H1 (cell line): ENCODE measurements around the gene PPFIBP2. TPM values are rescaled to one million over a fixed set of nuclear protein-coding genes. Genes with fewer than 3 reads are reported as not detected.

Source experiments
- CTCF ChIA-PET: fragments of 300-600 bp; sonication (Branson Sonifier 250); formaldehyde crosslinking; loops from one replicate; lab custom pipeline; 2021; ENCODE audit not compliant: partially characterized antibody; lab: Charles Lee
- POLR2A ChIA-PET: fragments of 300-600 bp; sonication (Branson Sonifier 250); formaldehyde crosslinking; loops from one replicate; lab custom pipeline; 2021; ENCODE audit warnings: inconsistent platforms; ENCODE audit not compliant: partially characterized antibody; lab: Charles Lee
- DNase-seq, 2 experiments: peaks; one replicate each; pipeline versions ENCODE4 v3.0.0 to v3.0.0-alpha.2; 2010 to 2022; ENCODE audit warnings: low spot score in 2 of 2, low read depth in 1 of 2, mixed read lengths in 1 of 2
- FAIRE-seq: peaks from 2 replicates; lab custom pipeline; 2011; peaks lifted over from hg19 to GRCh38; lab: Jason Lieb, UNC
- H2AFZ ChIP-seq: 2 replicates; pipeline ENCODE4 v1.8.1; 2012; ENCODE audit warnings: low read length, inconsistent platforms
- H2AK5ac ChIP-seq: 2 replicates; pipeline ENCODE4 v1.6.1; 2013; ENCODE audit warnings: low read depth, low read length
- H2BK120ac ChIP-seq: replicated peaks from 2 replicates; pipeline ENCODE3; 2013; ENCODE audit warnings: low read depth, low read length, inconsistent platforms
- H2BK12ac ChIP-seq: 2 replicates; pipeline ENCODE4 v1.6.1; 2013; ENCODE audit warnings: low read depth, low read length
- H2BK15ac ChIP-seq: 2 replicates; pipeline ENCODE4 v1.6.1; 2013; ENCODE audit warnings: low read length
- H2BK20ac ChIP-seq: 2 replicates; pipeline ENCODE4 v1.6.1; 2013; ENCODE audit warnings: low read length
- H2BK5ac ChIP-seq: 2 replicates; pipeline ENCODE4 v1.6.1; 2013; ENCODE audit warnings: low read depth, low read length
- H3K14ac ChIP-seq: 2 replicates; pipeline ENCODE4 v1.6.1; 2013; ENCODE audit warnings: inconsistent platforms; ENCODE audit not compliant: insufficient read length
- H3K18ac ChIP-seq: 2 replicates; pipeline ENCODE4 v1.6.1; 2013; ENCODE audit warnings: low read length; ENCODE audit errors: extremely low read depth
- H3K23ac ChIP-seq: 2 replicates; pipeline ENCODE4 v1.6.1; 2013; ENCODE audit warnings: inconsistent platforms; ENCODE audit not compliant: insufficient read length
- H3K23me2 ChIP-seq: 2 replicates; pipeline ENCODE4 v1.6.1; 2013; ENCODE audit warnings: low read depth, low read length
- H3K27ac ChIP-seq: 2 replicates; pipeline ENCODE4 v1.6.1; 2011; ENCODE audit warnings: low read depth, low read length, inconsistent platforms
- H3K27me3 ChIP-seq, 4 experiments: replicated peaks in 1 of 4; 1 replicate in 1 of 4; 2 replicates in 3 of 4; pipeline versions ENCODE4 v1.6.1 to v1.8.1; 2011 to 2013; ENCODE audit warnings: low read length in 3 of 4, mild to moderate bottlenecking in 3 of 4, inconsistent platforms in 2 of 4, mixed read lengths in 2 of 4, moderate library complexity in 1 of 4; ENCODE audit not compliant: control insufficient read depth in 3 of 4, insufficient read depth in 3 of 4; ENCODE audit errors: extremely low read depth in 1 of 4
- H3K36me3 ChIP-seq, 4 experiments: 2 replicates each; pipeline versions ENCODE4 v1.6.1 to v1.8.1; 2011 to 2013; ENCODE audit warnings: mild to moderate bottlenecking in 4 of 4, low read length in 3 of 4, moderate library complexity in 2 of 4, control low read depth in 1 of 4, inconsistent platforms in 1 of 4; ENCODE audit not compliant: insufficient read depth in 4 of 4, control insufficient read depth in 2 of 4
- H3K4ac ChIP-seq: replicated peaks from 2 replicates; pipeline ENCODE3; 2013; ENCODE audit warnings: low read length, low read depth, mixed read lengths, inconsistent platforms; ENCODE audit not compliant: insufficient read length
- H3K4me1 ChIP-seq, 4 experiments: replicated peaks in 1 of 4; 1 replicate in 1 of 4; 2 replicates in 3 of 4; pipeline versions ENCODE4 v1.6.1 to v1.8.1; 2011 to 2013; ENCODE audit warnings: low read length in 3 of 4, inconsistent platforms in 2 of 4, mixed read lengths in 1 of 4; ENCODE audit not compliant: insufficient read depth in 4 of 4, control insufficient read depth in 3 of 4
- H3K4me2 ChIP-seq, 2 experiments: 2 replicates each; pipeline versions ENCODE4 v1.6.1 to v1.8.1; 2011 to 2013; ENCODE audit warnings: low read depth in 2 of 2, low read length in 2 of 2, control low read depth in 1 of 2, inconsistent platforms in 1 of 2, mild to moderate bottlenecking in 1 of 2; ENCODE audit not compliant: insufficient read depth in 1 of 2
- H3K4me3 ChIP-seq, 4 experiments: fragments of 200-600, 300-600 bp in 1 of 4; sonication (generic), shearing (Covaris generic), sonication (Bioruptor Twin) in 1 of 4; 2 replicates each; pipeline versions ENCODE4 v1.5.1 to v1.8.1; 2011 to 2016; ENCODE audit warnings: low read length in 4 of 4, low read depth in 3 of 4, control low read depth in 2 of 4, inconsistent platforms in 2 of 4, mild to moderate bottlenecking in 2 of 4, mixed read lengths in 1 of 4, moderate library complexity in 1 of 4; ENCODE audit not compliant: insufficient read depth in 2 of 4; ENCODE audit errors: extremely low read depth in 1 of 4
- H3K56ac ChIP-seq: replicated peaks from 2 replicates; pipeline ENCODE3; 2013; ENCODE audit warnings: low read depth, mild to moderate bottlenecking, mixed read lengths, low read length, inconsistent platforms; ENCODE audit not compliant: insufficient read length
- H3K79me1 ChIP-seq: 2 replicates; pipeline ENCODE4 v1.6.1; 2013; ENCODE audit warnings: low read depth, low read length, control low read depth
- H3K79me2 ChIP-seq, 2 experiments: 2 replicates each; pipeline versions ENCODE4 v1.6.1 to v1.8.1; 2012 to 2013; ENCODE audit warnings: low read length in 2 of 2, mild to moderate bottlenecking in 2 of 2, inconsistent platforms in 1 of 2; ENCODE audit not compliant: insufficient read depth in 2 of 2, control insufficient read depth in 1 of 2
- H3K9ac ChIP-seq, 4 experiments: replicated peaks in 1 of 4; 1 replicate in 1 of 4; 2 replicates in 3 of 4; pipeline versions ENCODE4 v1.6.1 to v1.8.1; 2011 to 2013; ENCODE audit warnings: low read depth in 3 of 4, low read length in 3 of 4, control low read depth in 2 of 4, mild to moderate bottlenecking in 2 of 4, moderate library complexity in 2 of 4, inconsistent platforms in 1 of 4; ENCODE audit errors: extremely low read depth in 1 of 4
- H3K9me3 ChIP-seq, 2 experiments: 2 replicates each; pipeline versions ENCODE4 v1.6.1 to v1.8.1; 2012 to 2013; ENCODE audit warnings: mild to moderate bottlenecking in 2 of 2, moderate library complexity in 2 of 2, control low read depth in 1 of 2, inconsistent platforms in 1 of 2, low read depth in 1 of 2, low read length in 1 of 2, mixed read lengths in 1 of 2; ENCODE audit not compliant: insufficient read depth in 2 of 2
- H4K20me1 ChIP-seq, 2 experiments: replicated peaks in 1 of 2; 2 replicates each; pipeline versions ENCODE3 to v1.8.1; 2011 to 2013; ENCODE audit warnings: inconsistent platforms in 2 of 2, low read length in 2 of 2, mild to moderate bottlenecking in 1 of 2; ENCODE audit not compliant: insufficient read depth in 2 of 2, control insufficient read depth in 1 of 2
- H4K5ac ChIP-seq: 2 replicates; pipeline ENCODE4 v1.6.1; 2013; ENCODE audit warnings: low read length, low read depth, mixed read lengths, inconsistent platforms; ENCODE audit not compliant: insufficient read length
- H4K8ac ChIP-seq: 2 replicates; pipeline ENCODE4 v1.8.0; 2013; ENCODE audit warnings: mild to moderate bottlenecking, moderate library complexity, low read length, inconsistent platforms; ENCODE audit not compliant: insufficient read depth; ENCODE audit errors: extremely low read depth
- H4K91ac ChIP-seq: replicated peaks from 2 replicates; pipeline ENCODE3; 2013; ENCODE audit warnings: low read length, mixed read lengths, inconsistent platforms; ENCODE audit not compliant: insufficient read length
- MAFK ChIP-seq: IDR thresholded peaks from 2 replicates; pipeline ENCODE4 v1.6.1; 2012; ENCODE audit warnings: low read depth, mild to moderate bottlenecking, improper control_type of control experiment, low read length
- NRF1 ChIP-seq: IDR thresholded peaks from 2 replicates; pipeline ENCODE4 v1.6.1; 2011; ENCODE audit warnings: mild to moderate bottlenecking, low read depth, low read length, improper control_type of control experiment
- POLR2A ChIP-seq, 2 experiments: IDR thresholded peaks; 1 replicate in 1 of 2; 2 replicates in 1 of 2; pipeline ENCODE4 v1.6.1; 2011; ENCODE audit warnings: low read depth in 2 of 2, low read length in 2 of 2, mild to moderate bottlenecking in 2 of 2; ENCODE audit errors: control extremely low read depth in 1 of 2
- POLR2AphosphoS5 ChIP-seq: IDR thresholded peaks from 2 replicates; pipeline ENCODE4 v1.6.1; 2011; ENCODE audit warnings: low read depth, low read length
- RAD21 ChIP-seq, 2 experiments: IDR thresholded peaks in 1 of 2; conservative IDR thresholded peaks in 1 of 2; 2 replicates each; pipeline ENCODE4 v1.6.1; 2011; ENCODE audit warnings: low read depth in 2 of 2, low read length in 2 of 2, improper control_type of control experiment in 1 of 2, inconsistent platforms in 1 of 2, mild to moderate bottlenecking in 1 of 2, moderate library complexity in 1 of 2
- RFX5 ChIP-seq: IDR thresholded peaks from 2 replicates; pipeline ENCODE4 v1.6.1; 2011; ENCODE audit warnings: low read depth, low read length, improper control_type of control experiment, borderline replicate concordance
- RNF2 ChIP-seq: fragments of 200-900, 300-1000 bp; sonication (generic); IDR thresholded peaks from 2 replicates; pipeline ENCODE4 v1.7.1; 2016; ENCODE audit warnings: borderline replicate concordance, low read depth, mild to moderate bottlenecking, antibody characterized with exemption, low read length; ENCODE audit not compliant: poor library complexity, severe bottlenecking; ENCODE audit errors: missing control alignments
- SUZ12 ChIP-seq: fragments of 200-600 bp; sonication (generic); IDR thresholded peaks from 2 replicates; pipeline ENCODE4 v1.6.1; 2012; ENCODE audit warnings: mild to moderate bottlenecking, inconsistent platforms, low read length, moderate library complexity, mixed read lengths
- USF2 ChIP-seq: IDR thresholded peaks from 2 replicates; pipeline ENCODE4 v1.6.1; 2011; ENCODE audit warnings: low read length, improper control_type of control experiment
- YY1 ChIP-seq: IDR thresholded peaks from 2 replicates; pipeline ENCODE4 v1.6.1; 2011; ENCODE audit warnings: low read depth, mild to moderate bottlenecking, low read length
- WGBS, 2 experiments: shearing (Covaris generic) in 1 of 2; methylation state at CpG; one replicate each; pipeline versions ENCODE4 v1.1.6 to v1.1.7; 2013 to 2015; ENCODE audit warnings: low lambda C conversion rate in 2 of 2, mixed read lengths in 2 of 2, inconsistent platforms in 1 of 2, low coverage in 1 of 2, missing lambda C conversion rate in 1 of 2; ENCODE audit not compliant: insufficient replicate concordance in 2 of 2, insufficient coverage in 1 of 2, insufficient read length in 1 of 2; ENCODE audit errors: extremely low coverage in 1 of 2, missing lambda C conversion rate in 1 of 2; 5-methylcytosine and 5-hydroxymethylcytosine counted together
- polyA plus RNA-seq, 7 experiments: library from polyadenylated mRNA; depleted of rRNA in 3 of 7; stranded (reverse) in 5 of 7; unstranded in 2 of 7; fragments of >200 nt in 5 of 7; fragments of 200-250 nt in 2 of 7; gene quantifications; 1 replicate in 5 of 7; 2 replicates in 1 of 7; 4 replicates in 1 of 7; pipeline versions ENCODE4 v1.2.1 to v1.2.3, GENCODE V29; 2011 to 2013; ENCODE audit warnings: missing spikeins in 2 of 7, mixed read lengths in 2 of 7
- total RNA-seq: library from RNA; stranded (reverse); fragmentation: NEBNext Ultra II Directional; extraction: Animal tissue kit (Norgen Biotek cat#: 25700); gene quantifications from 2 replicates; pipeline ENCODE4 v1.2.1, GENCODE V29; 2021
- TF ChIP-seq, protein P1 (sequence below): IDR thresholded peaks from 2 replicates; pipeline ENCODE4 v1.6.1; 2012; ENCODE audit warnings: low read length, inconsistent platforms

Gene PPFIBP2
- total and polyA plus RNA-seq, 2 of the 8 experiments (the other 6 are each of a cell fraction or from before 2014, with no cell fraction given), result 5.5 to 9.8 TPM

GRCh38 chr11:7487360-7487759 is 26.4 kb upstream of the PPFIBP2 start:
- Histone ChIP-seq H3K9me3 (no peaks in the 10 kb centered on the region), H3K4me1 (peaks cover 0 to 8% (median 2%) of the 10 kb centered on the region in 4 experiments; a peak in 4 of 7 replicates), H4K91ac (no peak overlapping the region), H3K79me1 (no peaks in the 10 kb centered on the region), H3K56ac (no peak overlapping the region), H3K79me2 (no peaks in the 10 kb centered on the region), H3K9ac (no peak overlapping the region), H4K5ac (no peak overlapping the region), H2BK15ac (no peak overlapping the region), H2BK120ac (no peak overlapping the region), H3K23me2 (no peaks in the 10 kb centered on the region), H4K20me1 (no peaks in the 10 kb centered on the region), H3K4me2 (no peak overlapping the region), H3K36me3 (no peaks in the 10 kb centered on the region), H3K27ac (no peak overlapping the region), H2BK12ac (no peak overlapping the region), H3K18ac (no peak overlapping the region), H2AFZ (no peak overlapping the region), H4K8ac (no peak overlapping the region), H3K27me3 (no peaks in the 10 kb centered on the region), H2AK5ac (no peak overlapping the region), H3K14ac (no peak overlapping the region), H2BK20ac (no peak overlapping the region), H3K23ac (no peak overlapping the region), H2BK5ac (no peak overlapping the region), H3K4ac (no peak overlapping the region), H3K4me3 (no peak overlapping the region)
- CTCF ChIA-PET, result interaction anchor here (0.9 kb wide), 1 partner anchor 207 kb away, joined by 3 read pairs; no protein-coding TSS in a partner anchor
- DNase-seq (no peak), FAIRE-seq (no peak)
- WGBS, 2 experiments, result 63% methylated on average over 2 of the region's 2 CpGs; no CpG with 5 or more reads in 1 of the 2 experiments
- POLR2A ChIA-PET, result no interaction called here
- TF ChIP-seq NRF1 (no peak), RFX5 (no peak), POLR2A (IDR thresholded peaks at IDR 0.05; ENCODE audit: control extremely low read depth in 1 of 2, low read depth in 2 of 2, low read length in 2 of 2) (no peak), RNF2 (no peak), YY1 (no peak), USF2 (no peak), SUZ12 (no peak), MAFK (no peak), RAD21 (IDR thresholded peaks at IDR 0.05 in 1 of 2, conservative IDR thresholded peaks at IDR 0.05 in 1 of 2; ENCODE audit: low read depth in 2 of 2, low read length in 2 of 2) (no peak), POLR2AphosphoS5 (no peak)
- TF ChIP-seq, protein P1, sequence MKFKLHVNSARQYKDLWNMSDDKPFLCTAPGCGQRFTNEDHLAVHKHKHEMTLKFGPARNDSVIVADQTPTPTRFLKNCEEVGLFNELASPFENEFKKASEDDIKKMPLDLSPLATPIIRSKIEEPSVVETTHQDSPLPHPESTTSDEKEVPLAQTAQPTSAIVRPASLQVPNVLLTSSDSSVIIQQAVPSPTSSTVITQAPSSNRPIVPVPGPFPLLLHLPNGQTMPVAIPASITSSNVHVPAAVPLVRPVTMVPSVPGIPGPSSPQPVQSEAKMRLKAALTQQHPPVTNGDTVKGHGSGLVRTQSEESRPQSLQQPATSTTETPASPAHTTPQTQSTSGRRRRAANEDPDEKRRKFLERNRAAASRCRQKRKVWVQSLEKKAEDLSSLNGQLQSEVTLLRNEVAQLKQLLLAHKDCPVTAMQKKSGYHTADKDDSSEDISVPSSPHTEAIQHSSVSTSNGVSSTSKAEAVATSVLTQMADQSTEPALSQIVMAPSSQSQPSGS, result no peak
